GM18867 (cell line): ENCODE measurements around the gene AHCYL2.
A peak's percentile ranks its signal among the peaks of the same experiment; 100 is the strongest.

ENCODE experiments used
- ATAC-seq: cut with Tn5 transposase; IDR thresholded peaks from one replicate; pipeline ENCODE4 v1.9.1; 2021; ENCODE audit warnings: mild to moderate bottlenecking, moderate library complexity; ENCODE audit not compliant: unreplicated experiment

The AHCYL2 gene

GRCh38 chr7:129224251-129225205, at the start of gene AHCYL2:
Gene AHCYL2, plus strand, starts transcription at chr7:129225030.
- ATAC-seq: peak; percentile 89

- no peak for ATAC-seq
These were observed 47.7 kb upstream of the AHCYL2 start for GRCh38 chr7:129176916-129177710.

- no peak for ATAC-seq
These were observed 39.7 kb upstream of the AHCYL2 start for GRCh38 chr7:129184981-129185670.

GRCh38 chr7:129186749-129187260, 38.0 kb upstream of the AHCYL2 start:
- no peak for ATAC-seq

GRCh38 chr7:129187681-129188371, 37.0 kb upstream of the AHCYL2 start:
- ATAC-seq: no peak

- ATAC-seq: no peak
These were observed 36.4 kb upstream of the AHCYL2 start, which contains the start of gene SMO for GRCh38 chr7:129188372-129188891. Gene SMO, plus strand, starts transcription at chr7:129188633. Its CDS starts 519 bp downstream, at chr7:129189152.

- no peak for ATAC-seq
These were observed 35.8 kb upstream of the AHCYL2 start for GRCh38 chr7:129188892-129189660.

- ATAC-seq: no peak
These were observed 35.0 kb upstream of the AHCYL2 start for GRCh38 chr7:129189661-129190310.

- no peak for ATAC-seq
These were observed 33.6 kb upstream of the AHCYL2 start for GRCh38 chr7:129191272-129191671.

GRCh38 chr7:129193892-129194291, 30.9 kb upstream of the AHCYL2 start:
- ATAC-seq: no peak

- no peak for ATAC-seq
These were observed 27.1 kb upstream of the AHCYL2 start for GRCh38 chr7:129197771-129198170.

GRCh38 chr7:129199406-129199805, 25.4 kb upstream of the AHCYL2 start:
- ATAC-seq: no peak

- ATAC-seq: no peak
These were observed 22.6 kb upstream of the AHCYL2 start for GRCh38 chr7:129202058-129202777.

GRCh38 chr7:129203050-129203741, 21.6 kb upstream of the AHCYL2 start:
- ATAC-seq: no peak

- ATAC-seq: no peak
These were observed 19.6 kb upstream of the AHCYL2 start for GRCh38 chr7:129205126-129205818.

- ATAC-seq: no peak
These were observed 18.6 kb upstream of the AHCYL2 start for GRCh38 chr7:129205987-129206785.
